IPS-NIHi11 (cell line): Measurements from ENCODE around the gene MAP3K15.
"Not testable (repeated sequence)": the region's sequence is repeated elsewhere in the genome, so short reads cannot be mapped to it uniquely, and the experiment has no call there.

ENCODE experiments used
- DNase-seq: peaks from one replicate; pipeline ENCODE4 v3.0.0; 2012; ENCODE audit warnings: mixed read lengths, low spot score

MAP3K15 gene

DNA sequence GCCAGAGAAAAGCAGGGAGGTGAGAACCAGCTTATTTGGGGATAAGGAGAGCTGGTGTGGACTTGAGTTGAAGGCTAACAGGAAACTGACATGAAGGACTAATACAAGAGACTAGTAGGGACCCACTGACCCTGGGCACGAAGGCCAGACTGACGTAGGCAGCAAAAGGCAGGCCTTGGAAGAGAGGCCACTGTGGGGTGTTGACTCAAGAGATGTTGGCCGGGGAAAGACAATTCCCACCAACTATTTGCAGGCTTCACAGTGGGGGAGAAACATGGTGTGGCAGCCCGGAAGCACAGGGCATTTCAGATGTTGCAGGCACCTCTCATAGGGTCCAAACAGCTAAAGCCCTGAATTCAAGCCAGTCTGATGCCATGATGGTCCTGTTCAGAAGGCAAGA lies 24.4 kb upstream of the MAP3K15 start:
- DNase-seq: no peak

DNA sequence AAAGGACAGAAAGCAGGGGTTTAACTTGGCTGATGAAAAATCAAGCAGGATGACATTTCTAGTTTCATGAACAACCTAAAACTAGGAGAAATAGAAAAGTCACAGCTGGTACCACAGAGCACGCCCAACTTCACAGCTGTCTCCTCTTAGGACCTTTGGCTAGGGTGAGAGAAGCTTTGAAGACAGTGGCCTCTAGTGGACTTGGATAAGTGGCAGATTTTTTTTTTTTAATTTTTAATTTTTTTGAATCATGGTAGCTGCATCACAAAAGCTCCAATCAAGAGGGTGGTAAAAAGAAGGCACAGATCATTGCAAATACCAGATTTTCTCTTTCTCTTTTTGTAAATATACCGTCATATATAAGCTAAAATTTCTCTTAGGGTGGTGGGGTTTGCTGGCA lies 20.2 kb upstream of the MAP3K15 start:
- DNase-seq: peak; percentile 24

DNA sequence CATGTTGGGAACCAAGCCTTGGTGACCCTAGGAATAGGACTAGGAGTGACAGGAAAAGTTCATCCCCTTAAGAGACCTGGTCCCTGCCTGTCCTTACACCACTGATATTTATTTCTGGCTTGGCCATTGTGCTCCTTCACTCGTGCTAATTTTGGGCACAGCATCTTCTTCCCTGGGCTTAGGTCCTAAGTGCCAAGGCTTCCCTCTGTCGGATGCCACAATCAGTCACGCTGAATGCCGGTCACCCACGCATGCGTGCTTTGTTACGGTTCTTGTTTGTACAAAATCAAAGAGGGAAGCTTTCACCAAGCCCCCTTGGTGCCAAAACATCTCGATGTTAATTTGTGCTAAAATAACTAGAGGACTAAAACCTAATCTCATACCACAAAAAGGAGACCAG lies 17.4 kb upstream of the MAP3K15 start:
- no peak for DNase-seq

DNA sequence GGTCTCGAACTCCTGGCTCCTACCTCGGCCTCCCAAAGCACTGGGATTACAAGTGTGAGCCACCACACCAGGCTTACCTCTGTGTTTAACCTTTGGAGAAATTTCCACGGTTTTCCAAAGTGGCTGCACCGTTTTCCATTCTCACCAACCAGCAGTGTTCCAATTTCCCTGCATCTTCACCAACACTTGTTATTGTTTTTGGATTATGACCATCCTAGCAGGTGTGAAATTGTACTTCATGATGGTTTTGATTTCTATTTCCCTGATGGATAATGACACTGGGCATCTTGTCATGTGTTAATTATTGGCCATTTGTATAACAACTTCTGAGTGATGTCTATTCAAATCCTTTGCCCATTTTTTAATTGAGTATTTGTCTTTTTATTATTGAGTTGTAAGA lies 2.7 kb upstream of the MAP3K15 start:
- DNase-seq: no peak

DNA sequence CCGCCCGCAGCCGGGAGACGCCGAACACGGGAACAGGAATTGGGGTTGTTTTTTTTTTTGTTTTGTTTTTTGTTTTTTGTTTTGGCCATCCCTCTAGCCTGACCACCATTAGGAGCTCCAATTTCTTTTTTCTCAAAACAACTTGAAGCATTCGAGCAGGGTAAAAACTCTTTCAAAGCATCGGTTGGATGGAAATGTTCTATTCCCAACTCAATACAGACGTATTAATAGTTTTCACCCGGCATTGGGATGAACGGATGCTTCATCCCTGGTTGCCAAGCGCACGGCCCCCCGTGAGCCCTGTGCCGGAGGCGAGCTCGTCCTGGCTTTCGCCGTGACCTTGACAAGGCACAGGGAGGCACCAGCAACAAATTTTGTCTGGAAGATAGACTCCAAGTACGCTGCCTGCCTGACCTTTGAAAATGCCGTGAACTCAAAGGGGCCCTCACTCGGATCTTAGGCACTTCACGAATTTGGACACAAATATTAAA lies 352 bp upstream of the MAP3K15 start:
- no peak for DNase-seq

DNA sequence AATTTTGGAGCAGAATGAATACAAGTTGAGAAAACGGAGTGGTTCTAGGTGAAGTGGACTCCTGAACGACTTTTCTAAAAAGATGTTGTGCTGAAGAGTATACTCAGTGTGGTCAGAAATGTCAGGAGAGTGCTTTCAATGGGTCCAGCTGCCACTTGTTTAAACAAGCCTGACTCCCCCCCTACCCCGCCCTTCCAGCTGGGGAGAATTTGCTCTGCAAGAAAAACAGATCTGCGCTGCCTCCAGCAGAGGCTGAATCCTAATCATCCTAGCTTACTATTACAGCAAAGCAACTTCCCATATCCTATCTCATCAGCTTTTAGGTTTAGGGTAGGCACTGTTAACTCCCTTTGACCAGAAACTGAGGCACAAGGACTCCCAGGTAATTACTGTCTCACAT lies 1.9 kb downstream of the MAP3K15 start:
- DNase-seq: no peak

DNA sequence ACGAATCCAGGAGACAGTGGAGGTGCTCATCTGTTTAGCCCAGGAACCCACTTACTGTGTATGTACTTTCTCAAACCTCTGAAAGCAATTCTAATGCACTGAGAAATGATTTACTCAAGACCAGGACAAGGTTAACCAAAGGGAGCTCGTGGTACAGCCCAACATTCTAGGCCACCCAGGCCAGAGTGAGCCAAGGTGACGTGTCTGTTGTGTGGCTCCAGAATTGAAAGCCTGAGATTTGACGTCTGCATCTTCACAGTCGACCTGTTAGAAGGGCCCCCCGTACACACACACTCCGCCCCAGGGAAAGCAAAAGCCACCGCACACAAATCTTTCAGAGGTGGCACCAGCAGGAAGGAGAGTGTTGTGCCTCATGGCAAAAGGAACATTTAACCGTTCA lies 2.3 kb downstream of the MAP3K15 start:
- no peak for DNase-seq

DNA sequence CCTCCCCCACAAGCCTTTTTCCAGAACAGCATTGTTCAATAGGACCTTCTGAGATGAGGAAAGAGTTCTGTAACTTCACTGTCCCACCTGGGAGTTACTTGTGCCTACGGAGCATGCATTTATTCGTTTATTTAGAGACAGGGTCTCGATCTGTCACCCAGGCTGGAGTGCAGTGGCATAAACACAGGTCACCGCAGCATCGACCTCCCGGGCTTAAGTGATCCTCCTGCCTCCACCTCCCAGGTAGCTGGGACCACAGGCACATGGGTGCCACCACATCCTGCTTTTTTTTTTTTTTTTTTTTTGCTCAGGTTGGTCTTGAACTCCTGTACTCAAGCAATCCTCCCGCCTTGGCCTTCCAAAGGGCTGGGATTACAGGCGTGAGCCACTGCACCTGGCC lies 2.9 kb downstream of the MAP3K15 start:
- no peak for DNase-seq

DNA sequence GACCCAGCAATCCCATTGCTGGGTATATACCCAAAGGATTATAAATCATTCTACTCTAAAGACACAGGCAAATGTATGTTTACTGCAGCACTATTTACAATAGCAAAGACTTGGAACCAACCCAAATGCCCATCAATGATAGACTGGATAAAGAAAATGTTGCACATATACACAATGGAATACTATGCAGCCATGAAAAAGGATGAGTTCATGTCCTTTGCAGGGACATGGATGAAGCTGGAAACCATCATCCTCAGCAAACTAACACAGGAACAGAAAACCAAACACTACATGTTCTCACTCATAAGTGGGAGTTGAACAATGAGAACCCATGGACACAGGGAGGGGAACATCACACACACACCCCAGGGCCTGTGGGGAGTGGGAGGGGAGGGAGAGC lies 3.5 kb downstream of the MAP3K15 start:
- DNase-seq: not testable (repeated sequence)

DNA sequence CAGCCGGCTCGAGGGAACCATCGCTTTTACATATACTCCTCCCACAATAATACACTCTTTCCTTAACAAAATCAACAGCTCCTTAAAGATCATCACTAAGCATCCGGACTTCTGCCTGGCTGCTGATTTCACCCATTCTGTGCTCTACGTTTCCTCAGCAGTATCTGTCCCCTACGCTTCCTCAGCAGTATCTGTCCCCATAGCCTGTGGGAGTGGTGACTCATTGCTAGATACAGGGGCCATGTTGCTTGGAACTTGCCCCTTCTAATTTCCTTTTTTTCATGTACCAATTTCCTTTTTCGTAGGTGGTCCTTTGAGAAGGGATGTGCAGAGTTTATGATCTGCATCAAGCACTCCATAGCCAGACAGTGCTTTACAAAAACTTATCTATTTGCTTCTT lies 18.6 kb downstream of the MAP3K15 start:
- no peak for DNase-seq

DNA sequence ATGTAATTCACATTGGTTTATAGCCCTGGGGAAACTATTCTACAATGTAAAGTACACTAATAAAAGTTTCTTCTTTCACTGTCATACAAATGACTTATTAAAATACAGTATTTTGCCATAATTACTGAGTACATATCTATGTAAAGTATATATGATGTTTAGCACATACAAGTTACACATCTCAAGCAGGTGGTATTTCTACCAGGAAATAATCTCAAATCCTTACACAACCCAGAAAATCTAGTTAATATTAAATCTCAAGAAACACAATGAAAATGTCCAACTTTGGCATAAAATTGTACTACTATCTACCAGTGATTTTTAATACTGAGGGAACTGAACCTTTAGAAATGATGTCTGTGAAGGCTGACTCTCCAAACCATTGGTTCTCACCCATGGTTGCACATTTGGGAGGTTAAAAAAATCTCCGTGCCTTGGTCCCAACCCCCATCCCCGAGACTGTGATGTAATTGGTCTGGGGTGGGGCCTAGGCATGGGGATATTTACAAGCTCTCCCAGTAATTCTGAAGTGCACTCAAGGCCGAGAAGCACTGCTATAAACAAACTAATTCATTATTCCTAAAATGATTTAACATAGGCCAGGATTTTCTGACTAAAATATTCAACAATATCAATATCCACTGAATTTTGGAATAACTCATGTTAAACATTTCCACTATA lies 27.6 kb downstream of the MAP3K15 start:
- DNase-seq: no peak

DNA sequence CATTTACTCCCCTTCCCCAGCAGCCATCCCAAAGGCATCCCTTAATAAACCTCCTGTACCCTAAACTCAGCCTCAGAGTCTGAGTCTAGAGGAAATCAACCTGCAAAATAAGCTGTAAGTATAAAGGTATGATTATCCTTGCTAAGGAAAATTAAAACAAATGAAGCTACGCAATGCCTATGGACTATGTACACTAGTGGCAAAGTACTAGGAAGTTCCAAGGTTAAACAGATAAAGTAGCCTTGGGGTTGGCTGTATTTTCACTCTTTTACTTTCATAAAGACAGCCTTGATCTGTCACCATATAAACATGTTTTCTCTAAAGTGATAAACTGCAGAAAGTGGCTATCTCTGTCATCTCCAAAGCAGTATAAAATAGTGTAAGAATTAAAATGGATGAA lies 35.9 kb downstream of the MAP3K15 start:
- no peak for DNase-seq

DNA sequence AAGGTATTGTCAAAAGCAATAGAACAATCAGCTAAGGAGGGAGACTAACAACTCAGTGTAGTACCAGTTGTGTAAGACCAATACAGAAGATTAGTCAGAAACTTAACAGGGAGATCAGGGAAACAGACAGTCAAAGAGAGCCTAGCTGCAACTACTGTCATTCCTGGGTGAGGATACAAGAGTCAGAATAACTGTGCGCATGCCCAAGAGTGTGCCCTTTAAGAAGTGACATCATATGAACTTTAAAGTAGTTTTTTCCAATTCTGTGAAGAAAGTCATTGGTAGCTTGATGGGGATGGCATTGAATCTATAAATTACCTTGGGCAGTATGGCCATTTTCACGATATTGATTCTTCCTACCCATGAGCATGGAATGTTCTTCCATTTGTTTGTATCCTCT lies 46.9 kb downstream of the MAP3K15 start:
- DNase-seq: not testable (repeated sequence)

DNA sequence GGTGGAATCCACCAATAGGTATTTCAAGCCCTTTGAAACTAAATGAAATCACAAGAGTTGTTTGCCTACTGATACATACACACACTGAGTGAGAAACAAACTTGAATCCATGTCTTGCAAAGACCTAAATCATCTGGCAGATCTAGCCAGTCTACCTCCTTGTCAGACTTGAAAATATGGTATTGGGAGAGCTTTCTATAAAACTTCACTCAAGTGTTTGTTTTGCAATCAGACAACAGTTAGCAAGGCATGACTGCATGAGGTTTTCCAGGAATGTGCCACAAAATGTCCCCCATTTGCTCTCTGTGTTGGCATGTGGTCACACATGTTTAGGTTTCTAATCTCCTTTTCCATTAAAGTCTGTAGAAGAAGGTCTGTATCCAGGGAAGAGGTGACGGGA lies 52.4 kb downstream of the MAP3K15 start:
- no peak for DNase-seq

DNA sequence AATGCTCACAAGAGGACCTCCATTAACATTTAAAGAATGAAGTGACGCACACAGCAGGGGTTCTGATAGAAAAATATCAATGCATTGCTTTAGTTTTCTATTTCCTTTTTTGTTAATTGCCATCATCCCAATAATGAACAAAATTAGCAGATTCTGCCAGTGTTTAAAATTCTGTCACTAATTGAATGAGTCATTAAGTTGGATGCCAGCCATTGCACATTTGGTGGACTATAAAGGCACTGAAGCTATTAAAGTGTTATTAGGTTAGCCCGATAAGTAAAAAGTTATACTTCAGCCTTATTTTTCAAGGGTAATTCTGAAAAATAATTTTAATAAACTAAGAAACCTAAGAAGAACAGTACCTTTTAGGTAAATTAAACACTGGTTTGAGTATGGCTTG lies 53.1 kb downstream of the MAP3K15 start:
- DNase-seq: no peak

DNA sequence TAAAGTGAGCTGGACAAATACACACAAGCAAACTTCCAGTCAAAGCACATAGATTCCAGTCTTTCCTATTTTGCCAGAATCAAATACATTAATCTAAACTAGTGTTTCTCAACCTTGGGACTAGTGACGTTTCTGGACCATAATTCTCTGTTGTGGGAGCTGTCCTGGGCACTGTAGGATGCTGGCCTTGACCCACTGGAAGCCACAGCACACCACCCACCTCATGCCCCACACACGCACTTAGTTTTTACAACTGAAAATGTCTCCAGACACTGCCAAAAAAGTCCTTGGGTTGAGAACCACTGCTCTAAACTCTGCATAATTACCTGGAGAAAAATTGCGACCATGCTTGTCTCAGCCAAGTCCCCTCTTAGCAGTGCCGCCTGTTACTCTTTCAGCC lies 57.6 kb downstream of the MAP3K15 start:
- DNase-seq: no peak

DNA sequence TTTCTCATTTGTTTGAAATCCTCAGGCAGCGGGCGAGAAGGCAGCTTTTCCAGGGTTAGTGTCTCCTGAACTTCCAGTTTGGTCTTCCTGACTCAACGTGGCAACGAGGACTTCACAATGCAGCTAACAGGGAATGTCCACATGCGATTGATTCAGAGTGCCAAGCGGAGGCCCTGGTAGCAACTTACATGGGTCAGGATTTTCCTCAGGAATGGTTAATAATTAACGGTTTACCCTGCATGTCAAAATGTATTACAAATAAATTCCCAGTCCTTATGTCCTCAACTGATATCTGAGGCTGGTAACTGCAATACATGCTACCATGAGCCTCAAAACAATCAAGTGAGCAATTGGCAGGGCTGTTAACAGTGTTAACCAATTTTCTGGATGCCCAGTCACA lies 67.2 kb downstream of the MAP3K15 start:
- no peak for DNase-seq

DNA sequence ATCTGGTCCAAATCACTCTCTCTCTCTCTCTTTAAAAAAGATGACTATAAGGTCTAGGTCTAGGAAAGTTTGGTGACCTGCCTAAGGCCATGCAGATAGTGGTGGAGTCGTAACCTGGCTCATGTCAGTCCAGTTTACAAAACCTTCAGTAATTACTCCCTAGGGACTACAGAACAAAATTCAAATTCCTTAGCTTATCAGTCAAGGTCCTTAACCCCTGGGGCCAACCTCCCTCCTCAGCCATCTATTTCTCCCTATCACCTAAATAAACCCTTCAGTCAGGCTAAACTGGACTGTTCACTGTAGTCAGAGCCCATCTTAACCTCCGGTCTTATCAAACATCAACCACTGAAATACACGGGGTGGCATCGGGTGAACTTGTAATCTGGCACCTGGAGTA lies 68.9 kb downstream of the MAP3K15 start:
- no peak for DNase-seq

DNA sequence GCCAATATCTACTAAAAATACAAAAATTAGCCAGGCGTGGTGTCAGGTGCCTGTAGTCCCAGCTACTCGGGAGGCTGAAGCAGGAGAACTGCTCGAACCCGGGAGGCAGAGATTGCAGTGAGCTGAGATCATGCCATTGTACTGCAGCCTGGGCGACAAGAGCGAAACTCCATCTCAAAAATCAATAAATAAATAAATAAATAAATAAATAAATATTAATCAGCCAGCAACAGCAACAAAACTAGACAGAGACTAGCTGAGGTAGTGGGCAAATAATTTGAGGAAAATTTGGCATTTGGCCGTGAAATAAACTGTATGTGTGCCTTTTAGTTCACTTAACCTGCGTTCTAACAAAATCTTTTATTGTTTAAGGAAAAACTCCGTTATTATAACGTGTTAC lies 69.5 kb downstream of the MAP3K15 start:
- DNase-seq: not testable (repeated sequence)

DNA sequence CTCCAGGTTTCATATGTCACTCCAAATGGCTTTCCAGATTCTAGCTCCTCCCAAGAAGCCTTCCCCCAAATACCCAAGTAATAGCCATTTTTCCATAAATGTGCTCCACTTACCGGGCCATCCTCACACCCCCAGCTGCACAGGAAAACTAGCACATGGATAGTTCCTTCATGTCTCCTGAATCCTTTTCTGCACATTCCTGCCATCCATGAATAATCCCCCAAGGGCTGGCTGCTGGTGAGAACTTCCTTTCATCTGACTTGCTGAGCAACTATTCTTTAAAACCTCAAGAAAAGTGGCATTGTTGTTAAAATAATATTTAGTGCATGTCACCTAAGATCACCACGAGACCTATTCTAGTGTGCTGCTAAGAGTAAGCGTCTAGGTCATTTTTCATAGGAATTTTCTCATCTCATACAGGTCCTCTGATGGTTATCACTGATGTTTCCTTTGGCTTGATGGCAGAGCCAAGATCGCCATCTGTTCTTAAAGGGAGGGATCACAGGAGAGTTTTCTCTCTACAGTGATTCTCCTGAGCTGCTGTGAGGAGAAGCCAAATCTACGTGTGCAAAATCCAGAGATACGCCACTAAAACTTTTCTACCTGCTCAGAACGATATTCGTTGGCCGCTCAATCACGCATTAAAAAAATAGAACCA lies 71.3 kb downstream of the MAP3K15 start:
- no peak for DNase-seq

DNA sequence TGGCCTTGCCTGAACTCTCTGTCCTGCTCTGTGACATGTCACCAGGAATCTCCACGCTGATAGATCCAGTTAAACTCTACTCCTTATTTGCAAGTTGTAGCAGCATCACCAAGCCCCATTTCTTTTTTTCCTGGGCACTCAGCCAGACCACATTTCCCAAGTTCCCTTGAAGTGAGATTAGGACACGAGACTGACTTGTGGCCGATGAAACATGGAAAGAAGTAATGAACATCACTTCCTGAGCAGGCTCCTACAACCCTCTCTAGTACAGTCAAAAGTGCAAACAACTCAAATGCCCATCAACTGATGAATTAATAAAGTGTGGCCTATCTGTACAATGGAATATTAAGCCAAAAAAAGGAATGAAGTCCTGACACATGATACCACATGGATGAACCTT lies 74.6 kb downstream of the MAP3K15 start:
- no peak for DNase-seq

DNA sequence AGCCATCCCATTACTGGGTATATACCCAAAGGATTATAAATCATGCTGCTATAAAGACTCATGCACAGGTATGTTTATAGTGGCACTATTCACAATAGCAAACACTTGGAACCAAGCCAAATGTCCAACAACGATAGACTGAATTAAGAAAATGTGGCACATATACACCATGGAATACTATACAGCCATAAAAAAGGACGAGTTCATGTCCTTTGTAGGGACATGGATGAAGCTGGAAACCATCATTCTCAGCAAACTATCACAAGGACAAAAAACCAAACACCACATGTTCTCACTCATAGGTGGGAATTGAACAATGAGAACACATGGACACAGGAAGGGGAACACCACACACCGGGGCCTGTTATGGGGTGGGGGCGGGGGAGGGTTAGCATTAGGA lies 92.6 kb downstream of the MAP3K15 start:
- not testable (repeated sequence) for DNase-seq

DNA sequence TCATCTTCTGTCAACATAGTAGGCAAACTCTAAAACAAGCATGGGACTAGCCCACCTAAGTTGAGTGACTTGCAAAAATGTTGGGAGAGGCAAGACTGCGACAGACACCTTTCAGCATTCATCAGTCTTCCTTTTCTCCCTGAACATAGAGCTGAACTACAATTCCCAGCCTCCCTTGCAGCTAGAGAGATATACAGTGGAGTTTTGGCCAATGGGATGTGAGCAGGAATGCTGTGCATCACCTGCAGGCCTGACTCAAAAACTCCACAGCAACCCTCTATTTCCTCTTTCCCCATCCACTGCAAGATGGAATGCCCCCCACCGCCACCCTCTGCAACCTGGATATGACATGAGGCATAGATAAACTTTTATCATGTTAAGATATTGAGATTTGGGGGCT lies 105.0 kb downstream of the MAP3K15 start:
- DNase-seq: peak; percentile 6

DNA sequence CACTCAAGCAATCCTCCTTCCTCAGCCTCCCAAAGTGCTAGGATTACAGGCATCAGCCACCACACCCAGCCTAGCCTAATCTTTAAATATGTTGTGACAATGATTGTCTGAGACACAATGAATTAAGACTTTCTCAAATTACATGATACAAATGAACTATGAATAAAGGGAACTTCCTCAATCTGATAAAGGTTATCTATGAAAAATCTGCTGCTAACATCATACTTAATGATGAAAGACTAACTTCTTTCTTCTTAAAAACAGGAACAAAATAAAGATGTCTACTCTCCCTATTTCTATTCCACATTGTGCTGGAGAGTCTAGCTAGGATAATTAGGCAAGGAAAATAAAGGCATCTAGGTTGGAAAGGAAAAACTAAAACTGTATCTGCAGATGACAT lies 111.6 kb downstream of the MAP3K15 start:
- no peak for DNase-seq
